Central memory CD8-positive, alpha-beta T cell (primary cell): Measurements from ENCODE around the gene GRM7.

ENCODE experiments used
- ATAC-seq: fragments of 150-1000 bp; cut with Tn5 transposase; replicated peaks from 2 replicates; pipeline ENCODE4 v1.10.0; 2022; ENCODE audit warnings: mild to moderate bottlenecking, moderate FRiP score, moderate number of reproducible peaks; ENCODE audit not compliant: poor library complexity, severe bottlenecking; ENCODE audit errors: extremely low read depth
- DNase-seq, 2 donors: peaks; one replicate each; pipeline ENCODE4 v3.0.0; 2021; ENCODE audit warnings: low spot score in 2 of 2
- H3K27ac Mint-ChIP-seq: one replicate; pipeline ENCODE4 v1.8.0; 2022; ENCODE audit warnings: low read depth, mild to moderate bottlenecking, moderate library complexity, mixed read lengths
- H3K27me3 Mint-ChIP-seq: one replicate; pipeline ENCODE4 v1.8.0; 2022; ENCODE audit warnings: mixed read lengths
- H3K36me3 Mint-ChIP-seq: one replicate; pipeline ENCODE4 v1.8.0; 2022; ENCODE audit warnings: mild to moderate bottlenecking, moderate library complexity, mixed read lengths; ENCODE audit not compliant: insufficient read depth
- H3K4me1 Mint-ChIP-seq: one replicate; pipeline ENCODE4 v1.8.0; 2022; ENCODE audit warnings: mixed read lengths
- H3K4me3 Mint-ChIP-seq: one replicate; pipeline ENCODE4 v1.8.0; 2022; ENCODE audit warnings: mild to moderate bottlenecking, moderate library complexity, mixed read lengths
- H3K9me3 Mint-ChIP-seq: one replicate; pipeline ENCODE4 v1.8.0; 2022; ENCODE audit warnings: mixed read lengths

Gene GRM7

DNA sequence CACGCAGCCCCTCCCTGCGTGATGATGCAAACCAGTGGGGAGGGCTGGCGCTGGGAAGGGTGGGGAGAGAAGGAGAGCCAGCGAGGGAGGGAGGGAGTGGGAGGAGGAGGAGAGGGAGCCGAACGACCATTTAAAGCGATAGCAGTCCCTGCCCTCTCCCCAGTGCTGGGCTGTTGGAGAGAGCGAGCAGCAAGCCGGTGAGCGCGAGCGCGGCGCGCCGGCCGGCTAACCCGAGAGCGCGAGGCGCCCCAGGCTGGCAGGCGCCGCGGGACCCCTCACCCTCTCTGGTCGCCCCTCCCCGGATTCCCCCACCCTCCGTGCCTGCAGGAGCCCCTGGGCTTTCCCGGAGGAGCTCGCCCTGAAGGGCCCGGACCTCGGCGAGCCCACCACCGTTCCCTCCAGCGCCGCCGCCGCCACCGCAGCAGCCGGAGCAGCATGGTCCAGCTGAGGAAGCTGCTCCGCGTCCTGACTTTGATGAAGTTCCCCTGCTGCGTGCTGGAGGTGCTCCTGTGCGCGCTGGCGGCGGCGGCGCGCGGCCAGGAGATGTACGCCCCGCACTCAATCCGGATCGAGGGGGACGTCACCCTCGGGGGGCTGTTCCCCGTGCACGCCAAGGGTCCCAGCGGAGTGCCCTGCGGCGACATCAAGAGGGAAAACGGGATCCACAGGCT lies at the start of gene GRM7:
TSS of gene GRM7 (plus strand) at position 162 of the 671 bp plus-strand sequence.
- H3K36me3 Mint-ChIP-seq = no peaks in the 10 kb centered on the region
- no peak within 1 kb of the TSS for H3K4me3 Mint-ChIP-seq
- H3K27me3 Mint-ChIP-seq = peaks cover 10% of the 10 kb centered on the region
- H3K4me1 Mint-ChIP-seq = peaks cover 5% of the 10 kb centered on the region
- H3K27ac Mint-ChIP-seq = no peak within 1 kb of the TSS
- peaks cover 23% of the 10 kb centered on the region for H3K9me3 Mint-ChIP-seq
- DNase-seq = no peak
- no peak for ATAC-seq

DNA sequence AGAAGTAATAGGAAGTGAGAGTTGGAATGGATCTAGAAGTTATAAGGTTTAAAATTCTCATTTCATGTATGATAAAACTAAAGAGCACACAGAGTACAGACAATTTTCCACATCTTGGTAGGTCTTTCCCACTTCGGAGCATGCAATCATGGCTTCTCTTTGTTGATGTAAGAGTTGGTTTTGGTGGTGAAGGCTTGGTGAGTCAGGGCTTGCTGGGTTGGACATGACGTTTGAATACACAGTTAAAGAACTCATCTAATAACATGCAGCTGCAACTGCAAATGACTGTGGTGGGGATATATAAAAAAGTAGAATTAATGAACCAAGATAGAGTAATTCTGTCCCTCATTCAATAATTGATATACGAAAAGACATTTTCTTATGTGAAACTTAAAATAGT lies 39.5 kb upstream of the GRM7 start:
- no peak for DNase-seq
- no peak for ATAC-seq
- Mint-ChIP-seq H3K27ac (no peak overlapping the region), H3K4me1 (no peaks in the 10 kb centered on the region), H3K27me3 (no peaks in the 10 kb centered on the region), H3K36me3 (no peaks in the 10 kb centered on the region), H3K4me3 (no peak overlapping the region), H3K9me3 (peaks cover 21% of the 10 kb centered on the region)

DNA sequence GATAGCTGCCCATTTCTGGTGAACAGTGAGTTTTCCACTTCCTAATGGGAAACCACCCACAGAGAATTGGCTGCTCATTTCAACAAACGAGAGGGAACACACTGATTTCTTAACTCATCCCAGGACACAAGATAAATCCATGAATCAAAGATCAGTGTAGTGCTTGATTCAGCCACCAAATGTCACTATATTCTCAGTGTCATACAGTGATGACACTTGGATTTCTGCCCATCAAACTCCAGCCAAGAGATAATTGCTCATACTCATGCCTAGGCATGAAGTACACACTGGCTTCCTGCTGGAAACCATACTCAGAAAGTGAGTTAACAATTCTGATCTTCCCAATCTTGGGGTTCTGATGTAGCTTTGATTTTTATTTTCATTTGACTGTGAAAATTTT lies 35.4 kb upstream of the GRM7 start:
- no peak overlapping the region for H3K27ac Mint-ChIP-seq
- H3K36me3 Mint-ChIP-seq = no peaks in the 10 kb centered on the region
- H3K27me3 Mint-ChIP-seq = no peaks in the 10 kb centered on the region
- no peak for ATAC-seq
- H3K9me3 Mint-ChIP-seq = peaks cover 14% of the 10 kb centered on the region
- H3K4me1 Mint-ChIP-seq = no peaks in the 10 kb centered on the region
- no peak overlapping the region for H3K4me3 Mint-ChIP-seq
- no peak for DNase-seq

GRCh38 chr3:6827453-6827852 lies 33.5 kb upstream of the GRM7 start:
- Mint-ChIP-seq H3K36me3 (no peaks in the 10 kb centered on the region), H3K4me1 (no peaks in the 10 kb centered on the region), H3K9me3 (peaks cover 22% of the 10 kb centered on the region), H3K27me3 (no peaks in the 10 kb centered on the region), H3K4me3 (no peak overlapping the region), H3K27ac (peak overlapping the region; percentile 36)
- DNase-seq (no peak), ATAC-seq (no peak)

- H3K4me3 Mint-ChIP-seq = no peak overlapping the region
- no peaks in the 10 kb centered on the region for H3K4me1 Mint-ChIP-seq
- H3K9me3 Mint-ChIP-seq = peaks cover 12% of the 10 kb centered on the region
- ATAC-seq = no peak
- H3K36me3 Mint-ChIP-seq = no peaks in the 10 kb centered on the region
- H3K27ac Mint-ChIP-seq = no peak overlapping the region
- DNase-seq = no peak
- H3K27me3 Mint-ChIP-seq = no peaks in the 10 kb centered on the region
Measured at GRCh38 chr3:6844723-6845122, 16.2 kb upstream of the GRM7 start.

GRCh38 chr3:6854184-6854583 lies 6.7 kb upstream of the GRM7 start:
- DNase-seq (no peak), ATAC-seq (no peak)
- Mint-ChIP-seq H3K4me1 (no peaks in the 10 kb centered on the region), H3K27me3 (no peaks in the 10 kb centered on the region), H3K4me3 (no peak overlapping the region), H3K36me3 (no peaks in the 10 kb centered on the region), H3K9me3 (peaks cover 29% of the 10 kb centered on the region), H3K27ac (no peak overlapping the region)

- H3K36me3 Mint-ChIP-seq = no peaks in the 10 kb centered on the region
- no peak overlapping the region for H3K27ac Mint-ChIP-seq
- H3K4me1 Mint-ChIP-seq = no peaks in the 10 kb centered on the region
- ATAC-seq (no peak), DNase-seq (no peak)
- H3K4me3 Mint-ChIP-seq = no peak overlapping the region
- peaks cover 24% of the 10 kb centered on the region for H3K9me3 Mint-ChIP-seq
- no peaks in the 10 kb centered on the region for H3K27me3 Mint-ChIP-seq
Measured at GRCh38 chr3:6857510-6857909, 3.4 kb upstream of the GRM7 start.

DNA sequence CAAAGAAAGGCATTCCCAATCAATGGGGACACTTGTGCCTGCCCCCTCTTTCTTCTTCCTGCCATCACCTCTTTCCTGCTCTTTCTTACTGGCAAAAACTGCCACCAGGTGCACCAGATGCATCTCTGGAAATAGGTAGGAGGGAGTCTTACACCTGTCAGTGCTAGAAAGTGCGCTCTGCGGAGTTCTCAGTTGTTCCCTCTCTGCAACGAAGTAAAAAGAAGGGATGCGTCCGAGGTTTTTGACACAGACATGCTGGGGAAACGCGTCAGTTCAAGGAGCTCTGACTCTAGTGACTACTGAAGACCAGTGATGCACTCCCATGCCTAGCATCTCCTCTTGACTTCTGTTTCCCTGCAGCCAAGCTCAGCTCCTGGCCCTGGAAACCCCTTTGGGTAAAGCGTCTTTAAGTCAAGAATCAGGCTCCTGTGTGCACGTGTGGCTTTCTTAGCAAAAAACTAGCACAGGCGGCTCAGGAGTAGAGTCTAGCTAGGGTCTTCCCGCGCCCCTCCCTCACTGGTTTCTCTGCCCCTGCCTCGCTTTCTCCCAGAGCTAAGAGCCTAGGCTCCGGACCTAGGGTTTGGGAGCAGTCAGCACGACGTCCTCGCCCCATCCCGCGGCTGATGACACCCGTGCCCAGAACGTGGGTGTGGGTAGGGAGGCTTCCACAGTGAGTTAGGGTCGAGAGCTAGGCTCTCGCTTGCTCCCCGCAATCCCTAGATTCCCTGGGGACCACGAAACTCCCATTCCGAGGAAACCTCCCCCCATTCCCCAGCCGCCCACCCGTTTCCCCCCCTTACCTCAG lies 564 bp upstream of the GRM7 start:
- no peak for DNase-seq
- peaks cover 29% of the 10 kb centered on the region for H3K9me3 Mint-ChIP-seq

GRCh38 chr3:6861625-6862000 lies 698 bp downstream of the GRM7 start:
- no peak for ATAC-seq
- Mint-ChIP-seq H3K36me3 (no peaks in the 10 kb centered on the region), H3K4me3 (no peak overlapping the region), H3K27me3 (peaks cover 10% of the 10 kb centered on the region), H3K27ac (no peak overlapping the region), H3K4me1 (peaks cover 5% of the 10 kb centered on the region), H3K9me3 (peaks cover 23% of the 10 kb centered on the region)
- no peak for DNase-seq

More for the DNA sequence above, 564 bp upstream of the GRM7 start:
- no peak for ATAC-seq
- H3K27me3 Mint-ChIP-seq = peaks cover 10% of the 10 kb centered on the region
- H3K4me1 Mint-ChIP-seq = peaks cover 5% of the 10 kb centered on the region
- H3K4me3 Mint-ChIP-seq = no peak overlapping the region
- H3K27ac Mint-ChIP-seq = no peak overlapping the region
- no peaks in the 10 kb centered on the region for H3K36me3 Mint-ChIP-seq

DNA sequence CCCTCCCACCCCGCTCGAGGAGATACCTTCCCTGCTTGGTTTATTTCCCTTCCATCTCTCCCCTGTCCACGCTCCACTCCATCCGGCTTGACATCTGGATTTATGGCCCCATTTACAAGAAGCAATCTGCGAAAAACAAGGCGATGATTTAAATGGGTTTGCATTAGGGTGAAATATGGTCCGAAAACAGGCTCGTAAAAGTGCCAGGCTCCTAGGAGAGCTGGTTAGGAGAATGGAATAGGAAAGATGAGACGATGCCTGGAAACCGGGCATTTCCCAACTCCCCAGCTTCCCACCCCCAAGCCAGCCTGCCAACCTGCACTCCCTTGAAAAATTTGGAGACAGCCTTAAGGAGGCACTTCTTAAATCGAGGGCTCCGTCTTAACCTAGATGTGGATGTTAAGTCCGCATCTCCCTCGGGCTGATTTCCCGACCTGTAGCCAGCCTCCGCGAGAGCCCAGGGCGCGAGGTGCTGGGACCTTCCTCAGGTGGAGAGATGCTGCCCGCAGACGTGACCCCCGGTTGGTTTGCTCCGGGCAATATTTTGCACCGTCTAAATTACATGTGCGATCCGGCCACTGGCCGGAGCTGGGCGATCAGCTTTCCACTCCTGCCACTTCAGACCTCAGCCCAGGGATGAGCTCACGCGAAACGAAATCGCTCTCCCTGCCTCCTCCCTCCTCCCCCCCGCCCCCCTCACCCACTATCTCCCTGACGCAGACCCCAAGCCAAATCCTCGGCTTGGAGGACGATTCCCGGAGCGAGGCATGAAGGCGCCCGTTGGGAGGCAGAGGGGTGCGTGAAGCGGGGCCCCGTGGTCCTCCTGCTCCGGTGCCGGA lies 1.3 kb downstream of the GRM7 start:
- H3K36me3 Mint-ChIP-seq = no peaks in the 10 kb centered on the region
- no peak for ATAC-seq
- peaks cover 5% of the 10 kb centered on the region for H3K4me1 Mint-ChIP-seq
- H3K27me3 Mint-ChIP-seq = peaks cover 10% of the 10 kb centered on the region
- no peak overlapping the region for H3K4me3 Mint-ChIP-seq
- no peak for DNase-seq
- no peak overlapping the region for H3K27ac Mint-ChIP-seq
- H3K9me3 Mint-ChIP-seq = peaks cover 23% of the 10 kb centered on the region

DNA sequence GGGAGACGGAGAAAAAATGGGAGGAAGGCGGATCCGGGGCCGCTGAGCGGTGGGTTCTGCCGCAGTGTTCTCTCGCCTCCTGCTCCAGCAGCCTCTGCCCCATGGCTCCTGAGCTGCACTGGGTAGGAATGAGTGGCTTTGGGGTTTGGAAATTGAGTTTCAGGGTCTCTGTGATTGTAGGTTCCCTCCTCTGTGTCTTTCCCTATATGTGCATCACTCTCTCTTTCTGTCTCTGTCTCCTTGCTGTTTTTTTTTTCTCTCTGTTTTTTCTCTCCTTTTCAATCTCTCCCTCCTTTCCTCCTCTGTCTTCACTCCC lies 1.9 kb downstream of the GRM7 start:
- Mint-ChIP-seq H3K4me1 (peaks cover 5% of the 10 kb centered on the region), H3K9me3 (peaks cover 23% of the 10 kb centered on the region), H3K27ac (no peak overlapping the region), H3K36me3 (no peaks in the 10 kb centered on the region), H3K27me3 (peaks cover 10% of the 10 kb centered on the region), H3K4me3 (no peak overlapping the region)
- no peak for DNase-seq
- no peak for ATAC-seq

- H3K9me3 Mint-ChIP-seq = peaks cover 19% of the 10 kb centered on the region
- H3K4me1 Mint-ChIP-seq = peaks cover 5% of the 10 kb centered on the region
- no peak overlapping the region for H3K27ac Mint-ChIP-seq
- H3K4me3 Mint-ChIP-seq = no peak overlapping the region
- H3K27me3 Mint-ChIP-seq = peaks cover 10% of the 10 kb centered on the region
- no peaks in the 10 kb centered on the region for H3K36me3 Mint-ChIP-seq
- DNase-seq = no peak
- no peak for ATAC-seq
Measured at GRCh38 chr3:6867269-6867668, 6.4 kb downstream of the GRM7 start.

DNA sequence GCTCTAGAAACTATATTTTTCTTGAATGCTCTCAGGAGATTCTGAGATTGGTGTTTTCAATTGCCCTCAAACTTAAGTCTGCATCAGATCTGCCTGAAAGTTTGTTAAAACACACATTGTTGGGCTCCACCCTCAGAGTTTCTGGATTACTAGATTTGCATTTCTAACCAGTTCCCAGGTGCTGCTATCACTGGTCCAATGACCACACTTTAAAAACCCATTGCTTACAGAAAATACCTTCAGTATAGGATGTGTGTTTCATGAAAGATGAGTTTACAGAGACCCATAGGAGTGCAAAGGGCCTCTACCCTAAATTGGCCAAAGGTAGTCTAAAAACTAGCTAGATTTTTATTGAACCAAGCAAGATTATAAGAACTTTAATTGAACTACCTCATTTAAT lies 17.8 kb downstream of the GRM7 start:
- Mint-ChIP-seq H3K36me3 (no peaks in the 10 kb centered on the region), H3K9me3 (peaks cover 12% of the 10 kb centered on the region), H3K4me3 (no peak overlapping the region), H3K4me1 (no peaks in the 10 kb centered on the region), H3K27ac (no peak overlapping the region), H3K27me3 (no peaks in the 10 kb centered on the region)
- ATAC-seq (no peak), DNase-seq (no peak)
